KMS-11 (cell line): ENCODE results near the gene LHFPL3.

Experiments used
- H2AFZ ChIP-seq: fragments of 200-600 bp; sonication (generic); 2 replicates; pipeline ENCODE4 v1.6.1; 2016; ENCODE audit warnings: antibody characterized with exemption, mixed run types, low read depth
- H3K27ac ChIP-seq: fragments of 200-600 bp; sonication (generic); 2 replicates; pipeline ENCODE4 v1.6.1; 2016; ENCODE audit warnings: mild to moderate bottlenecking, mixed run types
- H3K27me3 ChIP-seq: fragments of 200-600 bp; sonication (generic); 2 replicates; pipeline ENCODE4 v1.6.1; 2017; ENCODE audit warnings: mild to moderate bottlenecking, low read depth, mixed run types, moderate library complexity; ENCODE audit not compliant: insufficient read depth
- H3K36me3 ChIP-seq: fragments of 200-600 bp; sonication (generic); 2 replicates; pipeline ENCODE4 v1.6.1; 2017; ENCODE audit warnings: mild to moderate bottlenecking, mixed run types; ENCODE audit not compliant: insufficient read depth
- H3K4me1 ChIP-seq: fragments of 200-600 bp; sonication (generic); 2 replicates; pipeline ENCODE4 v1.6.1; 2016; ENCODE audit warnings: mild to moderate bottlenecking, low read depth, mixed run types; ENCODE audit not compliant: poor library complexity, severe bottlenecking
- H3K4me2 ChIP-seq: fragments of 200-600 bp; sonication (generic); 2 replicates; pipeline ENCODE4 v1.7.0; 2016; ENCODE audit warnings: mild to moderate bottlenecking, mixed run types
- H3K4me3 ChIP-seq: fragments of 200-600 bp; sonication (generic); IDR thresholded peaks from 2 replicates; pipeline ENCODE4 v1.6.1; 2017; ENCODE audit warnings: low read depth, low read length, mixed read lengths; ENCODE audit not compliant: insufficient read depth
- H3K79me2 ChIP-seq: fragments of 200-600 bp; sonication (generic); 2 replicates; pipeline ENCODE4 v1.6.1; 2016; ENCODE audit warnings: low read depth, mixed run types; ENCODE audit not compliant: insufficient read depth
- H3K9ac ChIP-seq: fragments of 200-600 bp; sonication (generic); 2 replicates; pipeline ENCODE4 v1.6.1; 2016; ENCODE audit warnings: mild to moderate bottlenecking, mixed run types
- H4K20me1 ChIP-seq: fragments of 200-600 bp; sonication (generic); 2 replicates; pipeline ENCODE4 v1.6.1; 2016; ENCODE audit warnings: mild to moderate bottlenecking, mixed run types; ENCODE audit not compliant: insufficient read depth
- CTCF ChIP-seq: fragments of 200-600 bp; sonication (generic); conservative IDR thresholded peaks from 2 replicates; pipeline ENCODE4 v1.6.1; 2017; ENCODE audit warnings: low read depth, mild to moderate bottlenecking, antibody characterized with exemption, low read length, moderate library complexity, mixed read lengths

The LHFPL3 gene

GRCh38 chr7:104603957-104604356, 275.6 kb downstream of the LHFPL3 start:
- Histone ChIP-seq H3K4me2 (no peak overlapping the region), H3K9ac (no peak overlapping the region), H3K27me3 (no peaks in the 10 kb centered on the region), H3K79me2 (no peaks in the 10 kb centered on the region), H4K20me1 (no peaks in the 10 kb centered on the region), H3K36me3 (no peaks in the 10 kb centered on the region), H3K4me1 (no peaks in the 10 kb centered on the region), H2AFZ (no peak overlapping the region), H3K27ac (no peak overlapping the region), H3K4me3 (no peak overlapping the region)
- TF ChIP-seq CTCF: no peak

- no peaks in the 10 kb centered on the region for H3K36me3 ChIP-seq
- no peak overlapping the region for H3K4me3 ChIP-seq
- H3K4me1 ChIP-seq: no peaks in the 10 kb centered on the region
- H3K79me2 ChIP-seq: no peaks in the 10 kb centered on the region
- no peak for TF ChIP-seq CTCF
- H2AFZ ChIP-seq: no peak overlapping the region
- H4K20me1 ChIP-seq: no peaks in the 10 kb centered on the region
- H3K4me2 ChIP-seq: no peak overlapping the region
- H3K9ac ChIP-seq: no peak overlapping the region
- no peak overlapping the region for H3K27ac ChIP-seq
- H3K27me3 ChIP-seq: no peaks in the 10 kb centered on the region
Observed at GRCh38 chr7:104604706-104605105, 276.3 kb downstream of the LHFPL3 start.

GRCh38 chr7:104621321-104621720, 292.9 kb downstream of the LHFPL3 start:
- H3K79me2 ChIP-seq: no peaks in the 10 kb centered on the region
- H3K4me1 ChIP-seq: no peaks in the 10 kb centered on the region
- TF ChIP-seq CTCF: no peak
- H3K4me3 ChIP-seq: no peak overlapping the region
- H3K9ac ChIP-seq: no peak overlapping the region
- H3K4me2 ChIP-seq: no peak overlapping the region
- H2AFZ ChIP-seq: no peak overlapping the region
- H3K27ac ChIP-seq: no peak overlapping the region
- H4K20me1 ChIP-seq: no peaks in the 10 kb centered on the region
- H3K36me3 ChIP-seq: no peaks in the 10 kb centered on the region
- H3K27me3 ChIP-seq: no peaks in the 10 kb centered on the region

GRCh38 chr7:104625956-104626355, 297.6 kb downstream of the LHFPL3 start:
- Histone ChIP-seq H3K9ac (no peak overlapping the region), H3K4me2 (no peak overlapping the region)

More at GRCh38 chr7:104625956-104626355, 297.6 kb downstream of the LHFPL3 start:
- Histone ChIP-seq H3K4me3 (no peak overlapping the region), H3K79me2 (no peaks in the 10 kb centered on the region), H2AFZ (no peak overlapping the region), H3K36me3 (no peaks in the 10 kb centered on the region), H3K27ac (no peak overlapping the region), H3K27me3 (no peaks in the 10 kb centered on the region), H3K4me1 (no peaks in the 10 kb centered on the region), H4K20me1 (no peaks in the 10 kb centered on the region)
- TF ChIP-seq CTCF: no peak
